Caco-2 (cell line): Measurements from ENCODE around the gene BCL10. TPM values are rescaled to one million over a fixed set of nuclear protein-coding genes. Genes with fewer than 3 reads are reported as not detected.
A peak's percentile ranks its signal among the peaks of the same experiment; 100 is the strongest.

ENCODE experiments used
- Bru-seq: library from RNA; stranded (reverse); fragments of 400-500 nt; gene quantifications from one replicate; lab custom pipeline; 2021; lab: Mats Ljungman, UMichigan
- BruChase-seq, 2 experiments: library from RNA; stranded (reverse); fragments of 400-500 nt; gene quantifications; one replicate each; lab custom pipeline; 2021; lab: Mats Ljungman, UMichigan
- BruUV-seq: library from RNA; stranded (reverse); fragments of 400-500 nt; replicated peaks from 2 replicates; lab custom pipeline; 2021; lab: Mats Ljungman, UMichigan
- CTCF ChIA-PET: fragments of 300-600 bp; sonication (Branson Sonifier 250); formaldehyde crosslinking; loops from one replicate; lab custom pipeline; 2022; ENCODE audit warnings: antibody characterized with exemption; lab: Charles Lee
- POLR2A ChIA-PET: fragments of 300-600 bp; sonication (Branson Sonifier 250); formaldehyde crosslinking; loops from one replicate; lab custom pipeline; 2022; ENCODE audit warnings: antibody characterized with exemption; lab: Charles Lee
- DNase-seq, 2 experiments: peaks; one replicate each; pipeline versions ENCODE4 v3.0.0 to v3.0.0-alpha.2; 2020 to 2022
- H3K27me3 ChIP-seq: replicated peaks from 2 replicates; pipeline ENCODE4 v1.6.0; 2011; ENCODE audit warnings: low read length; ENCODE audit not compliant: control insufficient read depth, insufficient read depth
- H3K36me3 ChIP-seq: 2 replicates; pipeline ENCODE4 v1.5.1; 2011; ENCODE audit warnings: low read length; ENCODE audit not compliant: control insufficient read depth, insufficient read depth
- H3K4me1 ChIP-seq: fragments of 250-450 bp; sonication (Bioruptor Pico); 2 replicates; pipeline ENCODE4 v1.5.1; 2020; ENCODE audit warnings: mild to moderate bottlenecking
- H3K4me3 ChIP-seq: 2 replicates; pipeline ENCODE4 v1.5.1; 2011; ENCODE audit warnings: low read depth, mild to moderate bottlenecking, control low read depth, low read length
- H3K9me3 ChIP-seq: fragments of 250-450 bp; sonication (Bioruptor Pico); 2 replicates; pipeline ENCODE4 v1.5.1; 2020; ENCODE audit warnings: mild to moderate bottlenecking, moderate library complexity
- H3K27ac Mint-ChIP-seq: one replicate; pipeline ENCODE4 v1.8.0; 2022; ENCODE audit warnings: mixed read lengths; ENCODE audit not compliant: unreplicated experiment
- H3K27me3 Mint-ChIP-seq: one replicate; pipeline ENCODE4 v1.8.0; 2022; ENCODE audit warnings: mixed read lengths; ENCODE audit not compliant: insufficient read depth, unreplicated experiment
- H3K36me3 Mint-ChIP-seq: one replicate; pipeline ENCODE4 v1.8.0; 2022; ENCODE audit warnings: mild to moderate bottlenecking, mixed read lengths; ENCODE audit not compliant: insufficient read depth, unreplicated experiment
- H3K4me1 Mint-ChIP-seq: one replicate; pipeline ENCODE4 v1.8.0; 2022; ENCODE audit warnings: low read depth, mixed read lengths; ENCODE audit not compliant: unreplicated experiment
- H3K4me3 Mint-ChIP-seq: one replicate; pipeline ENCODE4 v1.8.0; 2022; ENCODE audit warnings: mild to moderate bottlenecking, moderate library complexity, mixed read lengths; ENCODE audit not compliant: unreplicated experiment
- H3K9me3 Mint-ChIP-seq: one replicate; pipeline ENCODE4 v1.8.0; 2022; ENCODE audit warnings: mixed read lengths; ENCODE audit not compliant: unreplicated experiment
- intact Hi-C: fragments of 100-400 bp; cut with micrococcal nuclease; formaldehyde crosslinking; loops from one replicate; pipeline ENCODE4 v1.10.0; 2022; ENCODE audit not compliant: unreplicated experiment
- long read RNA-seq: library from polyadenylated mRNA; stranded (forward); transcript quantifications from one replicate; pipeline ENCODE4 v2.0.0, GENCODE V29; 2022
- total RNA-seq: library from RNA; stranded (reverse); gene quantifications from 2 replicates; pipeline ENCODE4 v1.2.3, GENCODE V29; 2022
- TF ChIP-seq, protein P1 (sequence below), 2 experiments: fragments of 200-600 bp in 1 of 2; IDR thresholded peaks; 1 replicate in 1 of 2; 2 replicates in 1 of 2; pipeline versions ENCODE4 v1.5.1 to v1.8.0; 2011 to 2022; ENCODE audit warnings: antibody characterized with exemption in 1 of 2, control low read depth in 1 of 2, inconsistent platforms in 1 of 2, low read depth in 1 of 2, low read length in 1 of 2, mild to moderate bottlenecking in 1 of 2, moderate library complexity in 1 of 2; ENCODE audit not compliant: insufficient read depth in 1 of 2, severe bottlenecking in 1 of 2, unreplicated experiment in 1 of 2

The BCL10 gene
- total RNA-seq, result 18.1 and 18.6 TPM in 2 replicates
- Bru-seq, nascent RNA, result percentile 83 among the genes with signal in this experiment
- BruChase-seq, experiment 1, labeled RNA remaining after a 2-hour chase, result percentile 93 among the genes with signal in this experiment
- BruChase-seq, experiment 2, labeled RNA remaining after a 6-hour chase, result percentile 81 among the genes with signal in this experiment
- long read RNA-seq, transcript BCL10-203 (3 exons, 2,833 nt), result major isoform, 29 of 34 reads
- long read RNA-seq, partial matches to known transcripts, result 0 of 34 reads
- long read RNA-seq, other reads (novel, unspliced or antisense), result 2 of 34 reads

DNA sequence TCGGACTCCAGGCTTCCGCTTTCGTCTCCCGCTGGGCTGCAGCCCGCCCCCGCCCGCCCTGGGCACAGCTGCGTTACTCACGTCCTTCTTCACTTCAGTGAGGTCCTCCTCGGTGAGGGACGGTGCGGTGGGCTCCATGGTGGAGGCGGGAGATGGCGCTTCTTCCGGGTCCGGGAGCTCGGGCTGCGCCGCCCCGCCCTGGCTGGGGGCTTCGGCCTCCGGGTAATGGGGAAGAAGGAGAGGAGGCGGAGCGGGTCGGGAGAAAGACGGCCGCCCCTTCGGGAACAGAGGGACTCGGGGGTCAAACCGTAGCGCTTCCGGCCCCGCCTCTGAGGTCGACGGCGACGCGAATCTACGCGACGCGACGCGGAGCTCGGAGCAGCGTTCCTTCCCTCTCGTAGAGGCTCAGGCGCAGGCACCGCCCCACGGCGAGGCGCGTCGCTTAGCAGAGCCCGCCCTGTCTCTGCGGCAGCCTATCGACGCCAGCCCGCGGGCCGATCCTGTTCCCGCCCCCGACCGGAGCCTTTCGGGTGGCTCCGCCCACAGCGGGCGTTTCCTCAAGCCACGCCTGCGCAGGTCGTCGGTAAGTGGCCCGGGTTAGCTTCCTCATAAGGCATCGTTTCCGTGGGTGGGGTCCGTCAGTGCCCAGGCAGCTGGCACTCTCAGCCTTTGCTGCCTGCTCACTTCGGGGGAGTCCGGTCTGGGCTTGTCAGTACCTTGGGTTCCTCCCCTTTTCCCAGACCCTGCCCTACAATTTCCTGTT lies at the start of gene BCL10:
Gene BCL10, minus strand, starts transcription at position 418 of the 763 bp plus-strand sequence. Its CDS starts 280 bp downstream, at position 138.
- CTCF ChIA-PET, result interaction anchor here (0.6 to 2.5 kb wide), 3 partner anchors 17 to 332 kb away, joined by 3 to 19 read pairs (median 3); partner anchors contain the start of gene C1orf52
- H3K9me3 Mint-ChIP-seq, result no peaks in the 10 kb centered on the region
- H3K27ac Mint-ChIP-seq, result peak within 1 kb of the TSS; percentile 61
- POLR2A ChIA-PET, result interaction anchor here (0.8 to 1.7 kb wide), 8 partner anchors 13 to 432 kb away, joined by 3 to 11 read pairs (median 4); partner anchors contain the start of genes C1orf52, CCN1 and ZNHIT6
- Histone ChIP-seq H3K9me3 (no peaks in the 10 kb centered on the region), H3K27me3 (no peaks in the 10 kb centered on the region), H3K4me3 (peak within 1 kb of the TSS; percentile 94), H3K4me1 (peaks cover 6% of the 10 kb centered on the region), H3K36me3 (no peaks in the 10 kb centered on the region)
- H3K36me3 Mint-ChIP-seq, result peaks cover 3% of the 10 kb centered on the region
- DNase-seq, result peak; percentile 95
- no TSS peak for BruUV-seq
- intact Hi-C loops, result loop anchor here (2.0 kb wide), 1 partner anchor 22 kb away; no protein-coding TSS in a partner anchor
- H3K4me3 Mint-ChIP-seq, result peak within 1 kb of the TSS; percentile 76
- H3K27me3 Mint-ChIP-seq, result no peaks in the 10 kb centered on the region
- peaks cover 25% of the 10 kb centered on the region for H3K4me1 Mint-ChIP-seq
- TF ChIP-seq, protein P1, sequence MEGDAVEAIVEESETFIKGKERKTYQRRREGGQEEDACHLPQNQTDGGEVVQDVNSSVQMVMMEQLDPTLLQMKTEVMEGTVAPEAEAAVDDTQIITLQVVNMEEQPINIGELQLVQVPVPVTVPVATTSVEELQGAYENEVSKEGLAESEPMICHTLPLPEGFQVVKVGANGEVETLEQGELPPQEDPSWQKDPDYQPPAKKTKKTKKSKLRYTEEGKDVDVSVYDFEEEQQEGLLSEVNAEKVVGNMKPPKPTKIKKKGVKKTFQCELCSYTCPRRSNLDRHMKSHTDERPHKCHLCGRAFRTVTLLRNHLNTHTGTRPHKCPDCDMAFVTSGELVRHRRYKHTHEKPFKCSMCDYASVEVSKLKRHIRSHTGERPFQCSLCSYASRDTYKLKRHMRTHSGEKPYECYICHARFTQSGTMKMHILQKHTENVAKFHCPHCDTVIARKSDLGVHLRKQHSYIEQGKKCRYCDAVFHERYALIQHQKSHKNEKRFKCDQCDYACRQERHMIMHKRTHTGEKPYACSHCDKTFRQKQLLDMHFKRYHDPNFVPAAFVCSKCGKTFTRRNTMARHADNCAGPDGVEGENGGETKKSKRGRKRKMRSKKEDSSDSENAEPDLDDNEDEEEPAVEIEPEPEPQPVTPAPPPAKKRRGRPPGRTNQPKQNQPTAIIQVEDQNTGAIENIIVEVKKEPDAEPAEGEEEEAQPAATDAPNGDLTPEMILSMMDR (IDR thresholded peaks at IDR 0.05; ENCODE audit: insufficient read depth in 1 of 2, low read depth in 1 of 2, low read length in 1 of 2, severe bottlenecking in 1 of 2, unreplicated experiment in 1 of 2), result no peak

DNA sequence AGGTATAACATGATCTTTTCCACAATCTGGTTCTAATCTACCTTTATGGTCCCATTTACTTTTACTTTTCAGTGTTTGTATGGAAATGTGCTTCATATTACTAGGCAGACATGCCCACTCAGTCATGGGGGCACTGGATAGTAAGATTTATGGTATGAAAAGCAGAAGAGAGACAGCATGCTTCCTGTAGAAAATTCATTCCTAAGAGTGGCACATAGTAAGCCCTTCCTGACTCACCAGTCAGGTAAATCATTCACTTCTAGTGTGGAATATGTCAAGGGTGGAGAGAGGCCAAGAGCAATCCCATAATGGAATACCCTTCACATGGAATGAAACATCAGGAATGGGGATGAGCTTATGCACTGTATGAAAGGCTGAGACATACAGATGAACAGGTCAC lies 49.5 kb upstream of the BCL10 start:
- Histone ChIP-seq H3K9me3 (no peaks in the 10 kb centered on the region), H3K4me1 (peaks cover 56% of the 10 kb centered on the region), H3K4me3 (no peak overlapping the region), H3K27me3 (no peaks in the 10 kb centered on the region), H3K36me3 (no peaks in the 10 kb centered on the region)
- H3K4me3 Mint-ChIP-seq, result no peak overlapping the region
- DNase-seq, result no peak
- no peak overlapping the region for H3K27ac Mint-ChIP-seq
- BruUV-seq, result no TSS peak
- CTCF ChIA-PET, result no interaction called here
- POLR2A ChIA-PET, result no interaction called here
- peaks cover 27% of the 10 kb centered on the region for H3K4me1 Mint-ChIP-seq
- no peaks in the 10 kb centered on the region for H3K9me3 Mint-ChIP-seq
- intact Hi-C loops, result loop anchor here (5.0 kb wide), 1 partner anchor 136 kb away; no protein-coding TSS in a partner anchor
- H3K36me3 Mint-ChIP-seq, result peaks cover 14% of the 10 kb centered on the region
- TF ChIP-seq, protein P1 (IDR thresholded peaks at IDR 0.05; ENCODE audit: insufficient read depth in 1 of 2, low read depth in 1 of 2, low read length in 1 of 2, severe bottlenecking in 1 of 2, unreplicated experiment in 1 of 2), result no peak
- no peaks in the 10 kb centered on the region for H3K27me3 Mint-ChIP-seq

DNA sequence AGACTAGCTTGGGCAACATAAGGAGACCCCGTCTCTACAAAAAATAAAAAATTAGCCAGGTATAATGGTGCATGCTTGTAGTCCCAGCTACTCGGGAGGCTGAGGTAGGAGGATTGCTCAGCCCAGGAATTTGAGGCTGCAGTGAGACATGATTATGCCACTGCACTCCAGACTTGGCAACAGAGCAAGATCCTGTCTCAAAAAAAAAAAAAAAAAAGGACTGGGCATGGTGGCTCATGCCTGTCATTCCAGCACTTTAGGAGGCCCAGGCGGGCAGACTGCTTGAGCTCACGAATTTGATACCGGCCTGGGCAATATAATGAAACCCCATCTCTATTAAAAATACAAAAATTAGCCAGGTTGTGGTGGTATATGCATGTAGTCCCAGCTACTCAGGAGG lies 47.3 kb upstream of the BCL10 start:
- Histone ChIP-seq H3K36me3 (no peaks in the 10 kb centered on the region), H3K4me1 (peaks cover 54% of the 10 kb centered on the region), H3K4me3 (no peak overlapping the region), H3K9me3 (no peaks in the 10 kb centered on the region), H3K27me3 (no peaks in the 10 kb centered on the region)
- no TSS peak for BruUV-seq
- no peak for DNase-seq
- H3K4me1 Mint-ChIP-seq, result peaks cover 38% of the 10 kb centered on the region
- H3K27ac Mint-ChIP-seq, result no peak overlapping the region
- H3K27me3 Mint-ChIP-seq, result no peaks in the 10 kb centered on the region
- H3K36me3 Mint-ChIP-seq, result peaks cover 10% of the 10 kb centered on the region
- TF ChIP-seq, protein P1 (IDR thresholded peaks at IDR 0.05; ENCODE audit: insufficient read depth in 1 of 2, low read depth in 1 of 2, low read length in 1 of 2, severe bottlenecking in 1 of 2, unreplicated experiment in 1 of 2), result no peak
- intact Hi-C loops, result no loop called here
- no peaks in the 10 kb centered on the region for H3K9me3 Mint-ChIP-seq
- CTCF ChIA-PET, result no interaction called here
- POLR2A ChIA-PET, result no interaction called here
- H3K4me3 Mint-ChIP-seq, result no peak overlapping the region
